Ovary (tissue), 3 donors: ENCODE data around the gene NUTM2F.

Source experiments
- CTCF ChIP-seq, 3 donors: fragments of 450-650 bp in 2 of 3; fragments of 200-600 bp in 1 of 3; IDR thresholded peaks; one replicate each; pipeline versions ENCODE4 v1.5.1 to v1.8.0; 2016 to 2022; ENCODE audit warnings: antibody characterized with exemption in 3 of 3, mild to moderate bottlenecking in 1 of 3
- EP300 ChIP-seq: sonication (generic); formaldehyde crosslinking; IDR thresholded peaks from one replicate; pipeline ENCODE4 v1.6.1; 2017; ENCODE audit warnings: antibody characterized with exemption
- donor health status: DM: no; HTN: no; CAD: no.

- TF ChIP-seq CTCF (IDR thresholded peaks at IDR 0.05) (no peak), EP300 (no peak)
Observed at GRCh38 chr9:94277885-94278536, 50.4 kb downstream of the NUTM2F start.
